Activated naive CD4-positive, alpha-beta T cell treated with anti-CD3 and anti-CD28 coated beads for 36 hours (primary cell): ENCODE measurements around the gene UGT1A4. TPM values are rescaled to one million over a fixed set of nuclear protein-coding genes. Genes with fewer than 3 reads are reported as not detected.
"Not testable (repeated sequence)": the region's sequence is repeated elsewhere in the genome, so short reads cannot be mapped to it uniquely, and the experiment has no call there.

Source experiments
- CTCF ChIA-PET: fragments of 350-600 bp; sonication (Branson Sonifier 250); formaldehyde crosslinking; loops from one replicate; lab custom pipeline; 2021; ENCODE audit warnings: antibody characterized with exemption; lab: Charles Lee
- DNase-seq: peaks from one replicate; pipeline ENCODE4 v3.0.0-alpha.2; 2020
- H3K27ac Mint-ChIP-seq: one replicate; pipeline ENCODE4 v1.8.0; 2021; ENCODE audit warnings: mild to moderate bottlenecking, mixed read lengths
- H3K27me3 Mint-ChIP-seq: one replicate; pipeline ENCODE4 v1.8.0; 2021; ENCODE audit warnings: low read depth, mixed read lengths
- H3K36me3 Mint-ChIP-seq: one replicate; pipeline ENCODE4 v1.8.0; 2021; ENCODE audit warnings: low read depth, mixed read lengths
- H3K4me1 Mint-ChIP-seq: one replicate; pipeline ENCODE4 v1.8.0; 2021; ENCODE audit warnings: low read depth, mixed read lengths
- H3K4me3 Mint-ChIP-seq: one replicate; pipeline ENCODE4 v1.8.0; 2021; ENCODE audit warnings: mild to moderate bottlenecking, moderate library complexity, mixed read lengths
- H3K9me3 Mint-ChIP-seq: one replicate; pipeline ENCODE4 v1.8.0; 2021; ENCODE audit warnings: mixed read lengths
- intact Hi-C: fragments of 100-400 bp; cut with micrococcal nuclease; formaldehyde crosslinking; loops from one replicate; pipeline ENCODE4 v1.15.1; 2023
- total RNA-seq, 2 experiments: library from RNA; stranded (reverse); gene quantifications; one replicate each; pipeline ENCODE4 v1.2.3, GENCODE V29; 2021

UGT1A4 gene
- total RNA-seq, 2 experiments from 2014 or later = not detected

GRCh38 chr2:233705911-233706506 is 12.5 kb upstream of the UGT1A4 start:
- H3K9me3 Mint-ChIP-seq = no peaks in the 10 kb centered on the region
- no peak overlapping the region for H3K27ac Mint-ChIP-seq
- DNase-seq = no peak
- no peak overlapping the region for H3K4me3 Mint-ChIP-seq
- CTCF ChIA-PET = no interaction called here
- H3K27me3 Mint-ChIP-seq = no peaks in the 10 kb centered on the region
- intact Hi-C loops = no loop called here
- H3K36me3 Mint-ChIP-seq = no peaks in the 10 kb centered on the region
- H3K4me1 Mint-ChIP-seq = no peaks in the 10 kb centered on the region

GRCh38 chr2:233706720-233707119 is 11.8 kb upstream of the UGT1A4 start:
- Mint-ChIP-seq H3K4me1 (no peaks in the 10 kb centered on the region), H3K4me3 (no peak overlapping the region), H3K9me3 (no peaks in the 10 kb centered on the region), H3K27me3 (peaks cover 3% of the 10 kb centered on the region), H3K27ac (no peak overlapping the region), H3K36me3 (no peaks in the 10 kb centered on the region)
- CTCF ChIA-PET = no interaction called here
- no peak for DNase-seq
- intact Hi-C loops = no loop called here

- Mint-ChIP-seq H3K36me3 (no peaks in the 10 kb centered on the region), H3K4me3 (no peak overlapping the region), H3K27me3 (peaks cover 5% of the 10 kb centered on the region), H3K9me3 (no peaks in the 10 kb centered on the region), H3K27ac (no peak overlapping the region), H3K4me1 (no peaks in the 10 kb centered on the region)
- intact Hi-C loops = no loop called here
- CTCF ChIA-PET = no interaction called here
- no peak for DNase-seq
Observed at GRCh38 chr2:233707940-233708644, 10.4 kb upstream of the UGT1A4 start.

GRCh38 chr2:233708942-233709341 is 9.6 kb upstream of the UGT1A4 start:
- intact Hi-C loops = no loop called here

GRCh38 chr2:233711312-233712008 is 7.1 kb upstream of the UGT1A4 start:
- Mint-ChIP-seq H3K9me3 (no peaks in the 10 kb centered on the region), H3K4me3 (no peak overlapping the region), H3K4me1 (no peaks in the 10 kb centered on the region), H3K36me3 (no peaks in the 10 kb centered on the region), H3K27ac (no peak overlapping the region), H3K27me3 (peaks cover 11% of the 10 kb centered on the region)
- CTCF ChIA-PET = interaction anchor here (0.8 to 1.4 kb wide), 11 partner anchors 9 to 807 kb away, joined by 3 to 6 read pairs (median 3); no protein-coding TSS in a partner anchor
- intact Hi-C loops = loop anchor here (1.0 kb wide), 1 partner anchor 307 kb away; no protein-coding TSS in a partner anchor
- DNase-seq = peak; percentile 82

More at GRCh38 chr2:233708942-233709341, 9.6 kb upstream of the UGT1A4 start:
- Mint-ChIP-seq H3K9me3 (no peaks in the 10 kb centered on the region), H3K36me3 (no peaks in the 10 kb centered on the region), H3K4me3 (no peak overlapping the region), H3K27me3 (peaks cover 10% of the 10 kb centered on the region), H3K4me1 (no peaks in the 10 kb centered on the region), H3K27ac (no peak overlapping the region)
- no peak for DNase-seq
- CTCF ChIA-PET = no interaction called here

GRCh38 chr2:233712611-233713261 is 5.8 kb upstream of the UGT1A4 start, which contains the start of gene UGT1A5:
Gene UGT1A5 (plus strand): TSS chr2:233712907. CDS start chr2:233712992, 85 bp downstream.
- no peak for DNase-seq
- Mint-ChIP-seq H3K4me3 (no peak within 1 kb of the TSS), H3K27me3 (peaks cover 11% of the 10 kb centered on the region), H3K36me3 (no peaks in the 10 kb centered on the region), H3K4me1 (no peaks in the 10 kb centered on the region), H3K27ac (no peak within 1 kb of the TSS), H3K9me3 (no peaks in the 10 kb centered on the region)
- CTCF ChIA-PET = interaction anchor here (0.7 to 1.3 kb wide), 3 partner anchors 144 to 808 kb away, joined by 3 to 4 read pairs (median 3); no protein-coding TSS in a partner anchor
- intact Hi-C loops = no loop called here

- Mint-ChIP-seq H3K36me3 (no peaks in the 10 kb centered on the region), H3K27me3 (peaks cover 12% of the 10 kb centered on the region), H3K4me3 (no peak overlapping the region), H3K4me1 (no peaks in the 10 kb centered on the region), H3K27ac (no peak overlapping the region), H3K9me3 (no peaks in the 10 kb centered on the region)
- intact Hi-C loops = no loop called here
- DNase-seq = no peak
- CTCF ChIA-PET = no interaction called here
Observed at GRCh38 chr2:233713262-233713615, 5.3 kb upstream of the UGT1A4 start.

- H3K36me3 Mint-ChIP-seq = no peaks in the 10 kb centered on the region
- CTCF ChIA-PET = no interaction called here
- H3K4me1 Mint-ChIP-seq = no peaks in the 10 kb centered on the region
- no peak for DNase-seq
- intact Hi-C loops = no loop called here
- no peak overlapping the region for H3K27ac Mint-ChIP-seq
- no peaks in the 10 kb centered on the region for H3K9me3 Mint-ChIP-seq
- peaks cover 15% of the 10 kb centered on the region for H3K27me3 Mint-ChIP-seq
- H3K4me3 Mint-ChIP-seq = no peak overlapping the region
Observed at GRCh38 chr2:233714121-233714520, 4.4 kb upstream of the UGT1A4 start.

- Mint-ChIP-seq H3K9me3 (no peaks in the 10 kb centered on the region), H3K36me3 (no peaks in the 10 kb centered on the region), H3K27me3 (peaks cover 6% of the 10 kb centered on the region), H3K4me1 (no peaks in the 10 kb centered on the region), H3K27ac (no peak within 1 kb of the TSS), H3K4me3 (no peak within 1 kb of the TSS)
- intact Hi-C loops = no loop called here
- no peak for DNase-seq
- CTCF ChIA-PET = no interaction called here
Observed at GRCh38 chr2:233728723-233729301, 10.3 kb downstream of the UGT1A4 start, which contains the start of gene UGT1A3. Gene UGT1A3 (plus strand): TSS chr2:233729042. CDS start chr2:233729127, 85 bp downstream.

GRCh38 chr2:233736868-233737653 is 18.5 kb downstream of the UGT1A4 start:
- CTCF ChIA-PET, H3K4me1 Mint-ChIP-seq, DNase-seq, intact Hi-C loops, H3K9me3 Mint-ChIP-seq, H3K27ac Mint-ChIP-seq, H3K36me3 Mint-ChIP-seq, H3K4me3 Mint-ChIP-seq: not testable (repeated sequence)
- H3K27me3 Mint-ChIP-seq = peaks cover 10% of the 10 kb centered on the region

- no peak for DNase-seq
- no peaks in the 10 kb centered on the region for H3K4me1 Mint-ChIP-seq
- H3K4me3 Mint-ChIP-seq = no peak overlapping the region
- no peak overlapping the region for H3K27ac Mint-ChIP-seq
- CTCF ChIA-PET = interaction anchor here (0.7 kb wide), 1 partner anchor 783 kb away, joined by 3 read pairs; no protein-coding TSS in a partner anchor
- H3K27me3 Mint-ChIP-seq = peaks cover 8% of the 10 kb centered on the region
- H3K9me3 Mint-ChIP-seq = no peaks in the 10 kb centered on the region
- intact Hi-C loops = no loop called here
- H3K36me3 Mint-ChIP-seq = no peaks in the 10 kb centered on the region
Observed at GRCh38 chr2:233740870-233741269, 22.3 kb downstream of the UGT1A4 start.
